Activated CD8-positive, alpha-beta memory T cell treated with anti-CD3 and anti-CD28 coated beads, Interleukin-2, amount 50 U/mL, for 1 hour (primary cell): ENCODE results near the gene TMEM89.

Experiments used
- DNase-seq: peaks from one replicate; pipeline ENCODE4 v3.0.0-alpha.2; 2020; ENCODE audit errors: extremely low read depth

TMEM89 gene

GRCh38 chr3:48591436-48591835 lies 30.1 kb downstream of the TMEM89 start:
- DNase-seq, result no peak

GRCh38 chr3:48588230-48588629 lies 33.3 kb downstream of the TMEM89 start:
- no peak for DNase-seq

- no peak for DNase-seq
Observed at GRCh38 chr3:48587686-48588085, 33.9 kb downstream of the TMEM89 start.

- DNase-seq, result no peak
Observed at GRCh38 chr3:48585411-48585810, 36.2 kb downstream of the TMEM89 start.

- DNase-seq, result no peak
Observed at GRCh38 chr3:48584836-48585235, 36.7 kb downstream of the TMEM89 start.

- DNase-seq, result no peak
Observed at GRCh38 chr3:48581621-48582481, 39.7 kb downstream of the TMEM89 start.

GRCh38 chr3:48576647-48577046 lies 44.9 kb downstream of the TMEM89 start:
- no peak for DNase-seq

GRCh38 chr3:48575366-48575765 lies 46.2 kb downstream of the TMEM89 start:
- no peak for DNase-seq

- no peak for DNase-seq
Observed at GRCh38 chr3:48573973-48574585, 47.5 kb downstream of the TMEM89 start.

- DNase-seq, result no peak
Observed at GRCh38 chr3:48572517-48572916, 49.1 kb downstream of the TMEM89 start.

- DNase-seq, result no peak
Observed at GRCh38 chr3:48571938-48572337, 49.6 kb downstream of the TMEM89 start.
